BJ (cell line): ENCODE measurements around the gene KLHDC4. TPM values are rescaled to one million over a fixed set of nuclear protein-coding genes. Genes with fewer than 3 reads are reported as not detected.

ENCODE experiments used
- CTCF ChIA-PET: fragments of 350-600 bp; formaldehyde crosslinking; extraction: SDS; loops from one replicate; lab custom pipeline; 2021; ENCODE audit warnings: antibody characterized with exemption, inconsistent platforms; lab: Yijun Ruan, JAX
- POLR2A ChIA-PET: fragments of 300-600 bp; sonication (Branson Sonifier 250); formaldehyde crosslinking; extraction: SDS; loops from one replicate; lab custom pipeline; 2021; ENCODE audit warnings: antibody characterized with exemption; lab: Charles Lee
- DNase-seq: peaks from one replicate; pipeline ENCODE4 v3.0.0-alpha.2; 2011; ENCODE audit warnings: low read depth
- H3K27me3 ChIP-seq: 2 replicates; pipeline ENCODE4 v1.6.0; 2011; ENCODE audit warnings: low read length; ENCODE audit not compliant: control insufficient read depth, insufficient read depth
- H3K36me3 ChIP-seq: 2 replicates; pipeline ENCODE4 v1.5.1; 2011; ENCODE audit warnings: low read length; ENCODE audit not compliant: control insufficient read depth, insufficient read depth
- H3K4me3 ChIP-seq: 2 replicates; pipeline ENCODE4 v1.5.1; 2011; ENCODE audit warnings: low read depth, mild to moderate bottlenecking, control low read depth, low read length
- CTCF ChIP-seq: IDR thresholded peaks from 2 replicates; pipeline ENCODE4 v1.5.1; 2011; ENCODE audit warnings: low read depth, mild to moderate bottlenecking, control low read depth, inconsistent platforms, low read length, moderate library complexity; ENCODE audit not compliant: insufficient read depth
- polyA plus RNA-seq: library from polyadenylated mRNA; depleted of rRNA; stranded (reverse); fragments of >200 nt; gene quantifications from 2 replicates; pipeline ENCODE4 v1.2.3, GENCODE V29; 2011

Gene KLHDC4
- polyA plus RNA-seq, 1 experiment, result 16.1 TPM

GRCh38 chr16:87744750-87745514, 20.9 kb downstream of the KLHDC4 start:
- H3K27me3 ChIP-seq, result no peaks in the 10 kb centered on the region
- CTCF ChIA-PET, result no interaction called here
- H3K4me3 ChIP-seq, result no peak overlapping the region
- H3K36me3 ChIP-seq, result peaks cover 28% of the 10 kb centered on the region
- no peak for DNase-seq
- no peak for TF ChIP-seq CTCF
- POLR2A ChIA-PET, result no interaction called here

GRCh38 chr16:87742781-87743490, 22.9 kb downstream of the KLHDC4 start:
- Histone ChIP-seq H3K27me3 (no peaks in the 10 kb centered on the region), H3K36me3 (peaks cover 17% of the 10 kb centered on the region), H3K4me3 (no peak overlapping the region)
- no peak for DNase-seq
- POLR2A ChIA-PET, result no interaction called here
- TF ChIP-seq CTCF, result no peak
- CTCF ChIA-PET, result interaction anchor here (0.5 to 0.9 kb wide), 2 partner anchors 26 to 1273 kb away, joined by 3 to 4 read pairs; no protein-coding TSS in a partner anchor

- no peaks in the 10 kb centered on the region for H3K27me3 ChIP-seq
- POLR2A ChIA-PET, result no interaction called here
Measured at GRCh38 chr16:87741700-87742415, 23.9 kb downstream of the KLHDC4 start.

GRCh38 chr16:87740909-87741424, 24.8 kb downstream of the KLHDC4 start:
- peaks cover 7% of the 10 kb centered on the region for H3K36me3 ChIP-seq
- H3K4me3 ChIP-seq, result no peak overlapping the region
- ChIA-PET POLR2A (no interaction called here), CTCF (no interaction called here)
- TF ChIP-seq CTCF, result no peak
- no peaks in the 10 kb centered on the region for H3K27me3 ChIP-seq
- no peak for DNase-seq

More at GRCh38 chr16:87741700-87742415, 23.9 kb downstream of the KLHDC4 start:
- CTCF ChIA-PET, result no interaction called here
- Histone ChIP-seq H3K36me3 (peaks cover 10% of the 10 kb centered on the region), H3K4me3 (no peak overlapping the region)
- no peak for DNase-seq
- no peak for TF ChIP-seq CTCF

- TF ChIP-seq CTCF, result no peak
- ChIA-PET POLR2A (no interaction called here), CTCF (no interaction called here)
- no peak overlapping the region for H3K4me3 ChIP-seq
- no peaks in the 10 kb centered on the region for H3K27me3 ChIP-seq
- DNase-seq, result no peak
- peaks cover 6% of the 10 kb centered on the region for H3K36me3 ChIP-seq
Measured at GRCh38 chr16:87740441-87740840, 25.3 kb downstream of the KLHDC4 start.
